ENCODE data around the gene PCDHGA1. TPM values are rescaled to one million over a fixed set of nuclear protein-coding genes. Genes with fewer than 3 reads are reported as not detected.
A peak's percentile ranks its signal among the peaks of the same experiment; 100 is the strongest.
"Not testable (repeated sequence)": the region's sequence is repeated elsewhere in the genome, so short reads cannot be mapped to it uniquely, and the experiment has no call there.

Gene PCDHGA1
- total RNA-seq, 2 donors from 2014 or later, result 0.07 TPM; not detected in 1

DNA sequence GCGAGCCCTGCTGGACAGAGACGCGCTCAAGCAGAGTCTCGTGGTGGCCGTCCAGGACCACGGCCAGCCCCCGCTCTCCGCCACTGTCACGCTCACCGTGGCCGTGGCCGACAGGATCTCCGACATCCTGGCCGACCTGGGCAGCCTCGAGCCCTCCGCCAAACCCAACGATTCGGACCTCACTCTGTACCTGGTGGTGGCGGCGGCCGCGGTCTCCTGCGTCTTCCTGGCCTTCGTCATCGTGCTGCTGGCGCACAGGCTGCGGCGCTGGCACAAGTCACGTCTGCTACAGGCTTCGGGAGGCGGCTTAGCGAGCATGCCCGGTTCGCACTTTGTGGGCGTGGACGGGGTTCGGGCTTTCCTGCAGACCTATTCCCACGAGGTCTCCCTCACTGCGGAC, 2.3 kb downstream of the PCDHGA1 start:
- Mint-ChIP-seq H3K9me3 (peaks cover 18% of the 10 kb centered on the region), H3K27me3 (peaks cover 52 to 73% of the 10 kb centered on the region in 2 donors), H3K36me3 (peaks cover 17% of the 10 kb centered on the region)
- H3K4me3 Mint-ChIP-seq; H3K27ac Mint-ChIP-seq; H3K4me1 Mint-ChIP-seq (ENCODE audit: low read depth in 2 of 2); ATAC-seq; DNase-seq (ENCODE audit: low spot score): not testable (repeated sequence)

DNA sequence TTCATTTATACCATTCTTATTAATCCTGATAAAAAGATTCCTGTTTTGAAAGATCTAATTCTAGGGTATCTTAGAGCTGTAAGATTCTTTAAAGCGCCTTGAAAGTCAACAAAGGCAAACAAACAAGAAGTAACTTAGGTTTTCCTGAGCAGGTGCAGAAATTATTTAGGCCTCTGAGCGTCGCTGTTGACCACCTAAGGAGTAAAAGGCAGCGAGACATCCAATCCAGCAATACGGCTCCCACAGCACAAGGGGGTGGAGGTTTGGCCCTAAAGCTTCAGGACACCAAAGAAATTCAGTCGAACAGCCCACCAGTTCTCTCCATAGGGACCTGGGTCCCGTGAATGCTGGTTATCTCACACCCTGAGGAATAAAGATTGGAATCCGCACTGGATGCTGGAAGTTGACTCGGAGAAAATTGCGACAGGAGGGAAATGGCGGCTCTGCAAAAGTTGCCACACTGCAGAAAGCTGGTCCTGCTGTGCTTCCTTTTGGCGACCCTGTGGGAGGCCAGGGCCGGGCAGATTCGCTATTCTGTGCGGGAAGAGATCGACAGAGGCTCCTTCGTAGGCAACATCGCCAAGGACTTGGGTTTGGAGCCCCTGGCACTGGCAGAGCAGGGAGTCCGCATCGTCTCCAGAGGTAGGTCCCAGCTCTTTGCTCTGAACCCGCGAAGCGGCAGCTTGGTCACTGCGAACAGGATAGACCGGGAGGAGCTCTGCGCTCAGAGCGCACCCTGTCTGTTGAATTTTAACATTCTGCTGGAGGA, 8.4 kb downstream of the PCDHGA1 start, which contains the start of gene PCDHGA2:
TSS of gene PCDHGA2 (plus strand) at position 223 of the 769 bp plus-strand sequence.
- peaks cover 59 to 87% of the 10 kb centered on the region in 2 donors for H3K27me3 Mint-ChIP-seq
- ATAC-seq (no peak), DNase-seq (ENCODE audit: low spot score) (no peak)
- peaks cover 29% of the 10 kb centered on the region for H3K36me3 Mint-ChIP-seq
- H3K4me3 Mint-ChIP-seq, result no peak within 1 kb of the TSS
- no peak within 1 kb of the TSS for H3K27ac Mint-ChIP-seq
- peaks cover 0 to 2% of the 10 kb centered on the region in 2 donors for H3K4me1 Mint-ChIP-seq (ENCODE audit: low read depth in 2 of 2)
- H3K9me3 Mint-ChIP-seq, result peaks cover 27% of the 10 kb centered on the region

DNA sequence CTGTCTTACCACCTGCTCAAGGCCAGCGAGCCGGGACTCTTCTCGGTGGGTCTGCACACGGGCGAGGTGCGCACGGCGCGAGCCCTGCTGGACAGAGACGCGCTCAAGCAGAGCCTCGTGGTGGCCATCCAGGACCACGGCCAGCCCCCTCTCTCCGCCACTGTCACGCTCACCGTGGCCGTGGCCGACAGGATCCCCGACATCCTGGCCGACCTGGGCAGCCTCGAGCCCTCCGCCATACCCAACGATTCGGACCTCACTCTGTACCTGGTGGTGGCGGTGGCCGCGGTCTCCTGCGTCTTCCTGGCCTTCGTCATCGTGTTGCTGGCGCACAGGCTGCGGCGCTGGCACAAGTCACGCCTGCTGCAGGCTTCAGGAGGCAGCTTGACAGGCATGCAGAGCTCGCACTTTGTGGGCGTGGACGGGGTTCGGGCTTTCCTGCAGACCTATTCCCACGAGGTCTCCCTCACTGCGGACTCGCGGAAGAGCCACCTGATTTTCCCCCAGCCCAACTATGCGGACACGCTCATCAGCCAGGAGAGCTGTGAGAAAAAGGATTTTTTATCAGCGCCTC, 10.6 kb downstream of the PCDHGA1 start:
- H3K4me3 Mint-ChIP-seq; H3K4me1 Mint-ChIP-seq (ENCODE audit: low read depth in 2 of 2); DNase-seq (ENCODE audit: low spot score); H3K27ac Mint-ChIP-seq; ATAC-seq: not testable (repeated sequence)
- Mint-ChIP-seq H3K27me3 (peaks cover 55 to 81% of the 10 kb centered on the region in 2 donors), H3K36me3 (peaks cover 32% of the 10 kb centered on the region), H3K9me3 (peaks cover 25% of the 10 kb centered on the region)

DNA sequence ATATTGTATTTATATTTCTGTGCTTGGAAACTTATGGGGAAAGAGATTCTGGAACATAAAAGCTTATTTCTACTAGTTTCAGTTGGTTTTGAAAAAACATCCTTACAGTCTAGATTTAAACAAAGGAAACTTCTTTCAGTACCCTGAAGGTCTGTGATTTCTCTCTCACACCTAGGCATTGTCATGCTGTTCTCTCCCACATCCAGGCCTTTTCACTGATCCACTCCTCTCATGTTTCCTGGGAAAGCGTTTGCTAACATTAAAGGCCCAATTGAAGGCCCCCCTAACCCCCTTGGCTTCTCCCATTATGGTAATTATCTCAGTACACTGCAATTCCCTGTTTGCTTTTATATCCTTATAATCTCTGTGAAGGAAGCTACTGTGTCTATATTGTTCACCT, 12.5 kb downstream of the PCDHGA1 start:
- ATAC-seq (no peak), DNase-seq (ENCODE audit: low spot score) (no peak)
- H3K4me3 Mint-ChIP-seq, result no peak overlapping the region
- H3K9me3 Mint-ChIP-seq, result peaks cover 22% of the 10 kb centered on the region
- H3K27ac Mint-ChIP-seq, result no peak overlapping the region
- peaks cover 37% of the 10 kb centered on the region for H3K36me3 Mint-ChIP-seq
- no peaks in the 10 kb centered on the region for H3K4me1 Mint-ChIP-seq (ENCODE audit: low read depth in 2 of 2)
- H3K27me3 Mint-ChIP-seq, result peaks cover 48 to 79% of the 10 kb centered on the region in 2 donors

DNA sequence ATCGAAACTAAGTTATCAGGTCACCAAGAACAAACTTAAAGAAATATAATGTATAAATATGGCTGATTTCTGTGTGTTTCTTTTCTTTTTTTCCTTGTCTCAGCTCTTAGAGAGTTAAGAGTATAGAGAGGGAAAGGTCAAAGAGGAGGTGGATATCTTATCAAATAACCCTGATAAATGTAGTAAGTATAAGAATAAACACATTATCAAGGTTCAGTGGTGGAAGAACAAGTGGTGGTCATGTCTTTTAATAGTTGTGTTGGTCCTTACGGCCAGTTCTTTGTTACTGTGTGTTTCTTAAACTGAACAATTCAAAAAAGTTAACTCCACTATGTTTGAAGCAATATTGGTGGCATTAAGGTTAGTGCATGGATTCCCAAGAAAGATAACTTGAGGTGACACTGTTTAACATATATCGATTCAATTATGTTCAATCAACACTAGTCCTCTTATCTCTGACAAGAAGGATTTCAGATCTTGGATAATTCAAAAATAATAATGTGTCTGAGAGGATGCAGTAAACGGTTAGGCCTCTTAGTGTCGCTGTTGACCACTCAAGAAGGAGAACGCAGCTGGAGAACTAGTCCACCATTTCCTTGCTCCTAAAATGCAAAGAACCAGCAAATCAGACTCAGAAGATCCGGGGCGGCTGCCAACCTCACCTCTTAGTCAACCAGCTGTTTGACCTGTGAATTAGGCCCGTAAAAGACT, 13.1 kb downstream of the PCDHGA1 start, which contains the start of gene PCDHGA3:
TSS of gene PCDHGA3 (plus strand) at position 588 of the 711 bp plus-strand sequence. CDS start 205 bp downstream, outside the sequence.
- ATAC-seq (no peak), DNase-seq (ENCODE audit: low spot score) (no peak)
- H3K4me3 Mint-ChIP-seq, result peak within 1 kb of the TSS; percentile 47
- H3K4me1 Mint-ChIP-seq (ENCODE audit: low read depth in 2 of 2), result no peaks in the 10 kb centered on the region
- peaks cover 17% of the 10 kb centered on the region for H3K9me3 Mint-ChIP-seq
- H3K36me3 Mint-ChIP-seq, result peaks cover 30% of the 10 kb centered on the region
- H3K27me3 Mint-ChIP-seq, result peaks cover 42 to 79% of the 10 kb centered on the region in 2 donors
- H3K27ac Mint-ChIP-seq, result no peak within 1 kb of the TSS

DNA sequence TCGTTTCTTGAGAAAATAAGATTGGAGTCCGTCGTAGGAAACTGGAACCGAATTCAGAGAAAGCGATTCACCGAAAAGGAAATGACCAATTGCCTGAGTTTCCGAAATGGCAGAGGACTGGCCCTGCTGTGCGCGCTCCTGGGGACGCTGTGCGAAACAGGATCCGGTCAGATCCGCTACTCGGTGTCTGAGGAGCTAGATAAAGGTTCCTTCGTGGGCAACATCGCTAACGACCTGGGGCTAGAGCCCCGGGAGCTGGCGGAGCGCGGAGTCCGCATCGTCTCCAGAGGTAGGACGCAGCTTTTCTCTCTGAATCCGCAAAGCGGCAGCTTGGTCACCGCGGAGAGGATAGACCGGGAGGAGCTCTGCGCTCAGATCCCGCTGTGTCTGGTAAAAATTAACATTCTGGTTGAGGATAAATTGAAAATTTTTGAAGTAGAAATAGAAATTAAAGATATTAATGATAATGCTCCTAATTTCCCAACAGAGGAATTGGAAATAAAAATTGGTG, 13.7 kb downstream of the PCDHGA1 start:
- peaks cover 42 to 79% of the 10 kb centered on the region in 2 donors for H3K27me3 Mint-ChIP-seq
- no peaks in the 10 kb centered on the region for H3K4me1 Mint-ChIP-seq (ENCODE audit: low read depth in 2 of 2)
- H3K36me3 Mint-ChIP-seq, result peaks cover 27% of the 10 kb centered on the region
- H3K4me3 Mint-ChIP-seq, result peak overlapping the region; percentile 47
- ATAC-seq (no peak), DNase-seq (ENCODE audit: low spot score) (no peak)
- H3K9me3 Mint-ChIP-seq, result peaks cover 14% of the 10 kb centered on the region
- no peak overlapping the region for H3K27ac Mint-ChIP-seq

DNA sequence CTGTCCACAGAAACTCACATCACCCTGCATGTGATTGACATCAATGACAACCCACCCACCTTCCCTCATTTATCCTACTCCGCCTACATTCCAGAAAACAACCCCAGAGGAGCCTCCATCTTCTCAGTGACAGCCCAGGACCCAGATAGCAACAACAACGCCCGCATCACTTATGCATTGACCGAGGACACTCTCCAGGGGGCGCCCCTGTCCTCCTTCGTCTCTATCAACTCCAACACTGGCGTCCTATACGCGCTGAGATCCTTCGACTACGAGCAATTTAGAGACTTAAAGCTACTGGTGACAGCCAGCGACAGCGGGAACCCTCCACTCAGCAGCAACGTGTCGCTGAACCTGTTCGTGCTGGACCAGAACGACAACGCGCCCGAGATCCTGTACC, 15.0 kb downstream of the PCDHGA1 start:
- H3K4me1 Mint-ChIP-seq (ENCODE audit: low read depth in 2 of 2), result no peaks in the 10 kb centered on the region
- H3K9me3 Mint-ChIP-seq, result peaks cover 13% of the 10 kb centered on the region
- H3K27me3 Mint-ChIP-seq, result peaks cover 45 to 82% of the 10 kb centered on the region in 2 donors
- H3K27ac Mint-ChIP-seq, result no peak overlapping the region
- H3K36me3 Mint-ChIP-seq, result peaks cover 26% of the 10 kb centered on the region
- no peak overlapping the region for H3K4me3 Mint-ChIP-seq
- no peak for DNase-seq (ENCODE audit: low spot score)
- ATAC-seq, result no peak

DNA sequence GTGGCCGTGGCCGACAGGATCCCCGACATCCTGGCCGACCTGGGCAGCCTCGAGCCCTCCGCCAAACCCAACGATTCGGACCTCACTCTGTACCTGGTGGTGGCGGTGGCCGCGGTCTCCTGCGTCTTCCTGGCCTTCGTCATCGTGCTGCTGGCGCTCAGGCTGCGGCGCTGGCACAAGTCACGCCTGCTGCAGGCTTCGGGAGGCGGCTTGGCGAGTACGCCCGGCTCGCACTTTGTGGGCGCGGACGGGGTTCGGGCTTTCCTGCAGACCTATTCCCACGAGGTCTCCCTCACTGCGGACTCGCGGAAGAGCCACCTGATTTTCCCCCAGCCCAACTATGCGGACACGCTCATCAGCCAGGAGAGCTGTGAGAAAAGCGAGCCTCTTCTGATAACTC, 15.7 kb downstream of the PCDHGA1 start:
- H3K27me3 Mint-ChIP-seq, result peaks cover 46 to 81% of the 10 kb centered on the region in 2 donors
- H3K36me3 Mint-ChIP-seq, result peaks cover 26% of the 10 kb centered on the region
- not testable (repeated sequence) for ATAC-seq; H3K4me1 Mint-ChIP-seq (ENCODE audit: low read depth in 2 of 2); DNase-seq (ENCODE audit: low spot score); H3K27ac Mint-ChIP-seq; H3K4me3 Mint-ChIP-seq
- peaks cover 13% of the 10 kb centered on the region for H3K9me3 Mint-ChIP-seq

DNA sequence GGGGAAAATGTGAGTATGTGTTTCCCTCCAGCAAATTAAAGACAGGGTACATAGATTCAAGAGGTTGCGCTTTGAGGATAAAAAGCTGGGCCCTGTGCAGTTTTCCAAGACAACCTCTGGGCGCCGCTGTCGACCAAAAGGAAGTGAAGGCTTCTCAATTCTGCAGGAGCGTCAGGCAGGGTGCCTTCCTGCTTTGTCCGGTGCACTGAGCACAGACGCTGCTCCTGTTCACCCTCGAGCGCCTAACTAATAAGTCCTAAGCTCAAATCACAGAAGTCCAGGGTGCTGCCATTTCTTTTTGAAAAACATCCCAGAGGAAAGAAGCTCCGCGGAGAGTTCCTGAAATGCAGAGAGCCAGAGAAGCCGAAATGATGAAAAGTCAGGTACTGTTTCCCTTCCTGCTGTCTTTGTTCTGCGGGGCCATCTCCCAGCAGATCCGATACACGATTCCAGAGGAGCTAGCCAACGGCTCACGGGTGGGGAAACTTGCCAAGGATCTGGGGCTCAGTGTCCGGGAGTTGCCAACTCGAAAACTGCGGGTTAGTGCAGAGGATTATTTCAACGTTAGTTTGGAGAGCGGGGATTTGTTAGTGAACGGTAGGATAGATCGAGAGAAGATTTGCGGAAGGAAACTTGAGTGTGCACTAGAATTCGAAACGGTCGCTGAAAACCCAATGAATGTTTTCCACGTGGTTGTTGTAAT, 19.8 kb downstream of the PCDHGA1 start, which contains the start of gene PCDHGB1:
TSS of gene PCDHGB1 (plus strand) at position 183 of the 703 bp plus-strand sequence. CDS start at position 345, 162 bp downstream.
- H3K9me3 Mint-ChIP-seq, result peaks cover 12% of the 10 kb centered on the region
- peaks cover 27% of the 10 kb centered on the region for H3K36me3 Mint-ChIP-seq
- H3K27me3 Mint-ChIP-seq, result peaks cover 39 to 70% of the 10 kb centered on the region in 2 donors
- DNase-seq (ENCODE audit: low spot score) (no peak), ATAC-seq (no peak)
- H3K4me3 Mint-ChIP-seq, result peak within 1 kb of the TSS; percentile 25
- H3K27ac Mint-ChIP-seq, result no peak within 1 kb of the TSS
- H3K4me1 Mint-ChIP-seq (ENCODE audit: low read depth in 2 of 2), result no peaks in the 10 kb centered on the region

DNA sequence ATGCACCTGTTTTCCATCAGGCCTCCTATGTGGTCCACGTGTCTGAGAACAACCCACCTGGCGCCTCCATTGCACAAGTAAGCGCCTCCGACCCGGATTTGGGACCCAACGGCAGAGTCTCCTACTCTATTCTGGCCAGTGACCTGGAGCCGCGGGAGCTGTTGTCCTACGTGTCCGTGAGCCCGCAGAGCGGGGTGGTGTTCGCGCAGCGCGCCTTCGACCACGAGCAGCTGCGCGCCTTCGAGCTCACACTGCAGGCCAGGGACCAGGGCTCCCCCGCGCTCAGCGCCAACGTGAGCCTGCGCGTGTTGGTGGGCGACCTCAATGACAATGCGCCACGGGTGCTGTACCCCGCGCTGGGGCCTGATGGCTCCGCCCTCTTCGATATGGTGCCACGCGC, 21.3 kb downstream of the PCDHGA1 start:
- Mint-ChIP-seq H3K4me3 (no peak overlapping the region), H3K27ac (no peak overlapping the region), H3K27me3 (peaks cover 43 to 70% of the 10 kb centered on the region in 2 donors), H3K36me3 (peaks cover 25% of the 10 kb centered on the region), H3K4me1 (ENCODE audit: low read depth in 2 of 2) (no peaks in the 10 kb centered on the region), H3K9me3 (peaks cover 7% of the 10 kb centered on the region)
- no peak for ATAC-seq
- no peak for DNase-seq (ENCODE audit: low spot score)

DNA sequence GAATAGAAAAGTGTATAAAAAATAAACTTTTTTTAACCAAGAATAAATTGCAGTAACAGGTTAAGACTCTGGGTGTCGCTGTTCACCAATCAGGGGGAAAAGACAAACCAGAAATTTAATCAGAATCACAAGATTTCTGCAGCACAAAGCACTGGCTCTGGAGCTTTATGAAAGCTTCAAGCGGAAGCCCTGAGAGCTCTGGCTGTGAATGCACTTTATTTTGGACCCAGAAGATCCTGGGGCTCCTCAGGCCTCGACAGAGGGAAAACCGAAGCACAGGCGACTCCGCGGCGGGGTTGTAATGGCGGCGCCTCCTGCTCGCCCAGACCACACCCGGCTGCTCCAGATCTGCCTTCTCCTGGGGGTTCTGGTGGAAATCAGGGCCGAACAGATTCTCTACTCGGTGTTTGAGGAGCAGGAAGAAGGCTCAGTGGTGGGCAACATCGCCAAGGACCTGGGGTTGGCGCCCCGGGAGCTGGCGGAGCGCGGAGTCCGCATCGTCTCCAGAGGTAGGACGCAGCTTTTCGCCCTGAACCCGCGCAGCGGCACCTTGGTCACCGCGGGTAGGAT, 24.7 kb downstream of the PCDHGA1 start, which contains the start of gene PCDHGA4:
TSS of gene PCDHGA4 (plus strand) at position 122 of the 570 bp plus-strand sequence. CDS start at position 209, 87 bp downstream.
- H3K9me3 Mint-ChIP-seq, result peaks cover 10% of the 10 kb centered on the region
- peaks cover 40 to 61% of the 10 kb centered on the region in 2 donors for H3K27me3 Mint-ChIP-seq
- DNase-seq (ENCODE audit: low spot score), result no peak
- peaks cover 3 to 4% of the 10 kb centered on the region in 2 donors for H3K4me1 Mint-ChIP-seq (ENCODE audit: low read depth in 2 of 2)
- no peak within 1 kb of the TSS for H3K27ac Mint-ChIP-seq
- H3K4me3 Mint-ChIP-seq, result no peak within 1 kb of the TSS
- ATAC-seq, result no peak
- H3K36me3 Mint-ChIP-seq, result peaks cover 27% of the 10 kb centered on the region

DNA sequence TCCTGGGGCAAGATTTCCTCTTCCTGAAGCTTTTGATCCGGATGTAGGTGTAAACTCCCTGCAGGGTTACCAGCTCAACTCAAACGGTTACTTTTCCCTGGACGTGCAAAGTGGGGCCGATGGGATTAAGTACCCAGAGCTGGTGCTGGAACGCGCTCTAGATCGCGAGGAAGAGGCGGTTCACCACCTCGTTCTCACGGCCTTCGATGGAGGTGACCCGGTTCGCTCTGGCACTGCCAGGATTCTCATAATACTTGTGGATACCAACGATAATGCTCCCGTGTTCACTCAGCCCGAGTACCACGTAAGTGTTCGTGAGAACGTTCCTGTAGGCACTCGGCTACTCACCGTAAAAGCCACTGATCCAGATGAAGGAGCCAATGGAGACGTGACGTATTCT, 25.3 kb downstream of the PCDHGA1 start:
- no peak overlapping the region for H3K4me3 Mint-ChIP-seq
- peaks cover 26% of the 10 kb centered on the region for H3K36me3 Mint-ChIP-seq
- H3K9me3 Mint-ChIP-seq, result peaks cover 8% of the 10 kb centered on the region
- H3K27me3 Mint-ChIP-seq, result peaks cover 40 to 61% of the 10 kb centered on the region in 2 donors
- no peak overlapping the region for H3K27ac Mint-ChIP-seq
- peaks cover 3 to 5% of the 10 kb centered on the region in 2 donors for H3K4me1 Mint-ChIP-seq (ENCODE audit: low read depth in 2 of 2)
- ATAC-seq (no peak), DNase-seq (ENCODE audit: low spot score) (no peak)
